SK-N-SH (cell line): ENCODE results near the gene ARFIP1. TPM values are rescaled to one million over a fixed set of nuclear protein-coding genes. Genes with fewer than 3 reads are reported as not detected.

Experiments used
- CTCF ChIA-PET: fragments of 300-600, 350-600 bp; formaldehyde crosslinking; extraction: SDS; loops from one replicate; lab custom pipeline; 2021; lab: Yijun Ruan, JAX
- POLR2A ChIA-PET: fragments of 350-600 bp; sonication (Branson Sonifier 250); formaldehyde crosslinking; extraction: SDS; loops from one replicate; lab custom pipeline; 2020; ENCODE audit warnings: antibody characterized with exemption, inconsistent platforms; lab: Yijun Ruan, JAX
- DNase-seq: peaks from one replicate; pipeline ENCODE4 v3.0.0; 2012
- H2AFZ ChIP-seq: fragments of 200-600 bp; sonication (generic); 2 replicates; pipeline ENCODE4 v1.8.1; 2016; ENCODE audit warnings: antibody characterized with exemption, mild to moderate bottlenecking, low read depth
- H3F3A ChIP-seq: fragments of 200-600 bp; sonication (generic); replicated peaks from 2 replicates; pipeline ENCODE3; 2016; ENCODE audit warnings: antibody characterized with exemption, mild to moderate bottlenecking; ENCODE audit not compliant: insufficient read depth
- H3K27ac ChIP-seq, 2 experiments: fragments of 200-500 bp in 1 of 2; fragments of 200-600 bp in 1 of 2; sonication (Bioruptor generic) in 1 of 2; sonication (generic), shearing (Covaris generic) in 1 of 2; 2 replicates each; pipeline versions ENCODE4 v1.5.1 to v1.6.1; 2014 to 2016; ENCODE audit warnings: low read depth in 2 of 2, inconsistent platforms in 1 of 2, low read length in 1 of 2, mild to moderate bottlenecking in 1 of 2, mixed read lengths in 1 of 2
- H3K27me3 ChIP-seq: fragments of 200-600 bp; sonication (generic), shearing (Covaris generic); 2 replicates; pipeline ENCODE4 v1.6.1; 2016; ENCODE audit warnings: mixed run types; ENCODE audit not compliant: insufficient read depth
- H3K36me3 ChIP-seq, 2 experiments: fragments of 200-500 bp in 1 of 2; fragments of 200-600 bp in 1 of 2; sonication (Bioruptor generic) in 1 of 2; sonication (generic) in 1 of 2; replicated peaks in 1 of 2; 2 replicates each; pipeline versions ENCODE3 to v1.5.1; 2014 to 2016; ENCODE audit warnings: low read length in 1 of 2, mild to moderate bottlenecking in 1 of 2; ENCODE audit not compliant: insufficient read depth in 2 of 2, control insufficient read depth in 1 of 2
- H3K4me1 ChIP-seq, 2 experiments: fragments of 200-500 bp in 1 of 2; fragments of 200-600 bp in 1 of 2; sonication (Bioruptor generic) in 1 of 2; sonication (generic), shearing (Covaris generic) in 1 of 2; 2 replicates each; pipeline versions ENCODE4 v1.5.1 to v1.6.1; 2014 to 2016; ENCODE audit warnings: low read depth in 1 of 2, low read length in 1 of 2, mixed run types in 1 of 2; ENCODE audit not compliant: insufficient read depth in 2 of 2, control insufficient read depth in 1 of 2
- H3K4me2 ChIP-seq: fragments of 200-600 bp; sonication (generic), shearing (Covaris generic); 2 replicates; pipeline ENCODE4 v1.6.1; 2017; ENCODE audit warnings: mixed run types
- H3K4me3 ChIP-seq, 2 experiments: fragments of 200-500 bp in 1 of 2; fragments of 200-600 bp in 1 of 2; sonication (Bioruptor generic) in 1 of 2; sonication (generic), shearing (Covaris generic) in 1 of 2; 2 replicates each; pipeline versions ENCODE4 v1.5.1 to v1.8.1; 2014 to 2016; ENCODE audit warnings: low read depth in 2 of 2, inconsistent platforms in 1 of 2, low read length in 1 of 2, mild to moderate bottlenecking in 1 of 2, mixed read lengths in 1 of 2, moderate library complexity in 1 of 2
- H3K79me2 ChIP-seq: fragments of 200-600 bp; sonication (generic); 2 replicates; pipeline ENCODE4 v1.8.1; 2017; ENCODE audit warnings: mild to moderate bottlenecking; ENCODE audit not compliant: insufficient read depth
- H3K9ac ChIP-seq: fragments of 200-600 bp; sonication (generic); 2 replicates; pipeline ENCODE4 v1.6.1; 2017; ENCODE audit warnings: mixed run types
- H3K9me2 ChIP-seq: fragments of 200-600 bp; sonication (generic); 2 replicates; pipeline ENCODE4 v1.6.1; 2017; ENCODE audit warnings: mixed run types
- H3K9me3 ChIP-seq: fragments of 200-600 bp; sonication (generic); 2 replicates; pipeline ENCODE4 v1.6.1; 2017; ENCODE audit warnings: mixed run types, mild to moderate bottlenecking, moderate library complexity
- H4K20me1 ChIP-seq: fragments of 200-600 bp; sonication (generic); 2 replicates; pipeline ENCODE4 v1.6.1; 2017; ENCODE audit warnings: mild to moderate bottlenecking, mixed run types; ENCODE audit not compliant: insufficient read depth
- FOXJ3 ChIP-seq: sonication (generic); formaldehyde crosslinking; IDR thresholded peaks from 2 replicates; pipeline ENCODE4 v1.5.1; 2020; ENCODE audit warnings: mild to moderate bottlenecking, missing genetic modification reagents
- FOXM1 ChIP-seq: IDR thresholded peaks from 2 replicates; pipeline ENCODE4 v1.4.0; 2012; ENCODE audit warnings: low read depth, mild to moderate bottlenecking
- MEF2A ChIP-seq: IDR thresholded peaks from 2 replicates; pipeline ENCODE4 v1.4.0; 2012; ENCODE audit warnings: low read depth, borderline replicate concordance
- NFIC ChIP-seq: IDR thresholded peaks from 2 replicates; pipeline ENCODE4 v1.4.0; 2012; ENCODE audit warnings: borderline replicate concordance
- POLR2AphosphoS5 ChIP-seq: IDR thresholded peaks from 2 replicates; pipeline ENCODE4 v1.6.1; 2012; ENCODE audit warnings: low read depth, low read length
- REST ChIP-seq: IDR thresholded peaks from 2 replicates; pipeline ENCODE4 v1.6.1; 2012; ENCODE audit warnings: mild to moderate bottlenecking, low read depth, low read length, moderate library complexity
- RFX5 ChIP-seq: IDR thresholded peaks from 2 replicates; pipeline ENCODE4 v1.6.1; 2012; ENCODE audit warnings: mild to moderate bottlenecking, improper control_type of control experiment, low read length
- SMC3 ChIP-seq: IDR thresholded peaks from 2 replicates; pipeline ENCODE4 v1.6.1; 2012; ENCODE audit warnings: low read depth, low read length, improper control_type of control experiment
- TAF1 ChIP-seq: IDR thresholded peaks from 2 replicates; pipeline ENCODE4 v1.6.1; 2012; ENCODE audit warnings: low read depth, mild to moderate bottlenecking, low read length, moderate library complexity, borderline replicate concordance
- TCF12 ChIP-seq: IDR thresholded peaks from 2 replicates; pipeline ENCODE4 v1.4.0; 2012
- ZBTB33 ChIP-seq: IDR thresholded peaks from 2 replicates; pipeline ENCODE4 v1.4.0; 2012; ENCODE audit warnings: low read depth, borderline replicate concordance
- WGBS: methylation state at CpG from one replicate; pipeline ENCODE4 v1.1.6; 2017; ENCODE audit warnings: low lambda C conversion rate; 5-methylcytosine and 5-hydroxymethylcytosine counted together
- polyA plus RNA-seq, 3 experiments: library from polyadenylated mRNA; depleted of rRNA; stranded (reverse); fragments of >200 nt; gene quantifications; 2 replicates each; pipeline ENCODE4 v1.2.3, GENCODE V29; 2012
- TF ChIP-seq, protein P1 (sequence below): fragments of 150-350 bp; IDR thresholded peaks from 2 replicates; pipeline ENCODE4 v1.6.1; 2016; ENCODE audit warnings: mild to moderate bottlenecking, low read depth, low read length

The ARFIP1 gene
- polyA plus RNA-seq, 1 of the 3 experiments (the other 2 are of a cell fraction): 15.7 TPM

DNA sequence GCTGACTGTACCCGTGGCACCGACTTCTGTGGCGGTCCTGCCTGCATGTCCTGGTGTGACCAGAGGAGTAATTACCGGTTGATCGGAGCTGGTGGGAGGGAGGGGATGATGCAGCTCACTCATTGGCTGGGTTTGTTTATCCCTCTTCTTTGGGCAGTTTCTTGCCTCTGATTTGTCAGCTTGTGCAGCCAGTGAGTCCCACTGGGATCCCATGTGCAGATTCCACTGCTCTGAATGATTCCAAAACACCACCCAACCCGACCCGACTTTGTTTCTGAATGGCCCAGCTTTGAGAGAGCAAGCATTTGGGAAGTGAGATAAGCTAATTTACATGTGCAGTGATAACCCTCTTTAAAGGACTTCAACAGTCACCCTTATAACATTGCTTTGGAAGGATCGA is 170.2 kb downstream of the ARFIP1 start:
- H3K4me1 ChIP-seq: peaks cover 0 to 4% of the 10 kb centered on the region in 2 experiments; a peak in 1 of 4 replicates
- 89% methylated on average over 6 of the region's 8 CpGs for whole genome bisulfite sequencing
- H2AFZ ChIP-seq: no peak overlapping the region
- no peaks in the 10 kb centered on the region for H3F3A ChIP-seq
- TF ChIP-seq TCF12: no peak
- TF ChIP-seq RFX5: no peak
- no peak for TF ChIP-seq POLR2AphosphoS5
- POLR2A ChIA-PET: no interaction called here
- no peaks in the 10 kb centered on the region for H3K79me2 ChIP-seq
- H3K4me2 ChIP-seq: no peak overlapping the region
- peaks cover 4% of the 10 kb centered on the region for H3K27me3 ChIP-seq
- H3K9me2 ChIP-seq: no peaks in the 10 kb centered on the region
- CTCF ChIA-PET: interaction anchor here (1.6 kb wide), 1 partner anchor 13 kb away, joined by 3 read pairs; no protein-coding TSS in a partner anchor
- no peak overlapping the region for H3K4me3 ChIP-seq
- no peaks in the 10 kb centered on the region for H3K9me3 ChIP-seq
- no peak overlapping the region for H3K27ac ChIP-seq
- no peak overlapping the region for H3K9ac ChIP-seq
- DNase-seq: no peak
- no peaks in the 10 kb centered on the region for H3K36me3 ChIP-seq
- no peaks in the 10 kb centered on the region for H4K20me1 ChIP-seq

DNA sequence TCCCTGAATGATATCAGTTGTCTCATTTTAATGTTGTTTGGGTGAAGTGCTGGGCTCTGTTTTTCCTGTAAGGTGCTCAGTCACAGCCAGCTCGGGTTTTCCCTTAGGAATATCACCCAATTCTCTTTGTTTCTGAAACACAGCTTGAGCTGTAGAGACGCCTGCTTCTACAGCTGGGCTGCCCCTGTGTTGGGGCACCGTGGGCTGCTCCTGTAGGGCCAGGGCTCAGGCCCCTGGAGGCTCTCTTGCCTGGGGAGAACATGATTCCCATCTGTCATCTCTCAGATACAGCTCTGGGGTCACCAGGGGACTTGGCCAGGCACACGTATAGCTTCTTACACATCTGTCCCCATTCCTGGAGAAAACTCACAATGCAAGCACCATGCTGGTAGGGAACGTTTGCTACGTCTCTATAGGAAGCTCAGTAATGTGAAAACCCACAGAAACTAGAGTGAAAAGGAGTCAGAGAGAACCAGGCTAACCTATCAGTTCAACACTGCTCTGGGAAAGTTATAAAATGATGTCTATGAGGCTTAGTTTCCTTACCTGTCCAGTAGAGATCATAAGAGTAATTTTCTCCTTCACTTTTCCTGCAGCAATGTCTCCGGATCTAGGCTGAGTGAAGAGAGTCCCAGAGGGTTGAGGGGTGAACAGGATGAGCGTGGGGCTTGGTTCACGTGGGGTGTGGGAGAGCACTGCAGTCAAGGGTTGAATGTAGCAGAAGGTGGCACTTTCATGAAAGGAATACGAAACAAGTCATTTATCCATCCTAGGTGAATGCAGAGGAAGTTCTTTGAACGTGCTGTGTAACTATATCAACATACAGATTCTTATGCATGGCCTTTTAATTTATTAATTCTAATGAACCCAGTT is 170.9 kb downstream of the ARFIP1 start:
- no peak overlapping the region for H3K4me2 ChIP-seq
- H3K9me2 ChIP-seq: no peaks in the 10 kb centered on the region
- TF ChIP-seq FOXJ3 (CRISPR knock-in tag) (no peak), ZBTB33 (no peak), FOXM1 (no peak), TAF1 (no peak), REST (no peak), MEF2A (no peak), SMC3 (no peak), NFIC (no peak)
- TF ChIP-seq, protein P1, sequence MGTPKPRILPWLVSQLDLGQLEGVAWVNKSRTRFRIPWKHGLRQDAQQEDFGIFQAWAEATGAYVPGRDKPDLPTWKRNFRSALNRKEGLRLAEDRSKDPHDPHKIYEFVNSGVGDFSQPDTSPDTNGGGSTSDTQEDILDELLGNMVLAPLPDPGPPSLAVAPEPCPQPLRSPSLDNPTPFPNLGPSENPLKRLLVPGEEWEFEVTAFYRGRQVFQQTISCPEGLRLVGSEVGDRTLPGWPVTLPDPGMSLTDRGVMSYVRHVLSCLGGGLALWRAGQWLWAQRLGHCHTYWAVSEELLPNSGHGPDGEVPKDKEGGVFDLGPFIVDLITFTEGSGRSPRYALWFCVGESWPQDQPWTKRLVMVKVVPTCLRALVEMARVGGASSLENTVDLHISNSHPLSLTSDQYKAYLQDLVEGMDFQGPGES: no peak
- H3F3A ChIP-seq: no peaks in the 10 kb centered on the region
- no peaks in the 10 kb centered on the region for H3K36me3 ChIP-seq
- ChIA-PET POLR2A (no interaction called here), CTCF (interaction anchor here (1.6 kb wide), 1 partner anchor 14 kb away, joined by 3 read pairs; no protein-coding TSS in a partner anchor)
- no peak overlapping the region for H2AFZ ChIP-seq
- H3K4me1 ChIP-seq: peaks cover 0 to 4% of the 10 kb centered on the region in 2 experiments; a peak in 1 of 4 replicates
- no peak overlapping the region for H3K4me3 ChIP-seq
- H3K9ac ChIP-seq: no peak overlapping the region
- no peaks in the 10 kb centered on the region for H3K9me3 ChIP-seq
- H4K20me1 ChIP-seq: no peaks in the 10 kb centered on the region
- H3K27me3 ChIP-seq: peaks cover 4% of the 10 kb centered on the region
- H3K27ac ChIP-seq: no peak overlapping the region
- 65% methylated on average over 11 of the region's 11 CpGs for WGBS
- DNase-seq: no peak
- H3K79me2 ChIP-seq: no peaks in the 10 kb centered on the region
